RWPE2 (cell line): ENCODE data around the gene TBX15.
"Not testable (repeated sequence)": the region's sequence is repeated elsewhere in the genome, so short reads cannot be mapped to it uniquely, and the experiment has no call there.

ENCODE experiments used
- ATAC-seq: fragments of 200-7000 bp; cut with Tn5 transposase; 3 replicates; pipeline ENCODE4 v1.9.1; 2021; ENCODE audit warnings: low read depth
- DNase-seq: peaks from one replicate; pipeline ENCODE4 v3.0.0-alpha.2; 2020; ENCODE audit warnings: low spot score
- H3K27ac ChIP-seq: fragments of 450-650 bp; 2 replicates; pipeline ENCODE4 v1.5.1; 2017; ENCODE audit warnings: mild to moderate bottlenecking; ENCODE audit not compliant: poor library complexity, severe bottlenecking
- H3K27me3 ChIP-seq: fragments of 250-450 bp; sonication (Bioruptor Pico); 2 replicates; pipeline ENCODE4 v1.5.1; 2021; ENCODE audit warnings: mild to moderate bottlenecking, moderate library complexity; ENCODE audit not compliant: insufficient read depth, poor library complexity, severe bottlenecking
- H3K36me3 ChIP-seq: fragments of 250-450 bp; sonication (Bioruptor Pico); 2 replicates; pipeline ENCODE4 v1.5.1; 2020; ENCODE audit warnings: low read depth, mild to moderate bottlenecking, moderate library complexity
- H3K4me1 ChIP-seq: fragments of 250-450 bp; sonication (Bioruptor Pico); 2 replicates; pipeline ENCODE4 v1.5.1; 2021; ENCODE audit warnings: mild to moderate bottlenecking, moderate library complexity; ENCODE audit not compliant: insufficient read depth, poor library complexity, severe bottlenecking
- H3K4me3 ChIP-seq: fragments of 250-450 bp; sonication (Bioruptor Pico); 2 replicates; pipeline ENCODE4 v1.5.1; 2021; ENCODE audit warnings: mild to moderate bottlenecking, moderate library complexity; ENCODE audit not compliant: severe bottlenecking
- H3K9me3 ChIP-seq: fragments of 250-450 bp; sonication (Bioruptor Pico); 2 replicates; pipeline ENCODE4 v1.5.1; 2021; ENCODE audit warnings: mild to moderate bottlenecking, moderate library complexity; ENCODE audit not compliant: severe bottlenecking
- TF ChIP-seq, protein P1 (sequence below): fragments of 450-650 bp; IDR thresholded peaks from one replicate; pipeline ENCODE4 v1.5.1; 2017; ENCODE audit warnings: mild to moderate bottlenecking, moderate library complexity; ENCODE audit not compliant: poor library complexity, severe bottlenecking

TBX15 gene

DNA sequence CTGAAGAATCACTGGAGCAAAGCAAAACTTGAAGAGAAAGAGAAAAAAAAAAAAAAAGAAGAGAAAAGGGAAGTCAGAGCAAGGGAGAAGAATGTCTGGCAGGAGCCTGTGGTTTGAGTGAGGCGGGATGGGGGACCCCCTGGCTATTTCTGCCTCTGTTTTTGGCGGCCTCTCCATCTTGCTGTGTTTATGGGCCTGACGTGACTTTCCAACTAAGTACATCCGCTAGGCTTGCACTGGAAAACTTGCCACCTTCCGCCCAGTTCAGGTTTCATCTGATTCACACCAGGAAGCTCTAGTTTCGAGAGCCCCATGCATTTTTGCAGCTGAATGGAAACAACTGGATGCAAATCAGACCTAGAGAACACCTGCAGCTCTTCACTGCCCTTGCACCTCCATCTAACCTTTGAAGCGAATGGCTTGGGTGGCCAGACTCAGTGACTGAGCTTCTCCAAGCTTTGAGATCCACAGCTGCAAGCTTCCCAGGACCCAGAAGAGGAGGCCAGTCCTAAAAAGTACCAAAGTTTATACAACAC, 28.0 kb downstream of the TBX15 start:
- Histone ChIP-seq H3K9me3 (no peaks in the 10 kb centered on the region), H3K4me1 (no peaks in the 10 kb centered on the region), H3K36me3 (no peaks in the 10 kb centered on the region), H3K27ac (no peak overlapping the region), H3K27me3 (no peaks in the 10 kb centered on the region), H3K4me3 (no peak overlapping the region)
- no peak for DNase-seq
- TF ChIP-seq, protein P1, sequence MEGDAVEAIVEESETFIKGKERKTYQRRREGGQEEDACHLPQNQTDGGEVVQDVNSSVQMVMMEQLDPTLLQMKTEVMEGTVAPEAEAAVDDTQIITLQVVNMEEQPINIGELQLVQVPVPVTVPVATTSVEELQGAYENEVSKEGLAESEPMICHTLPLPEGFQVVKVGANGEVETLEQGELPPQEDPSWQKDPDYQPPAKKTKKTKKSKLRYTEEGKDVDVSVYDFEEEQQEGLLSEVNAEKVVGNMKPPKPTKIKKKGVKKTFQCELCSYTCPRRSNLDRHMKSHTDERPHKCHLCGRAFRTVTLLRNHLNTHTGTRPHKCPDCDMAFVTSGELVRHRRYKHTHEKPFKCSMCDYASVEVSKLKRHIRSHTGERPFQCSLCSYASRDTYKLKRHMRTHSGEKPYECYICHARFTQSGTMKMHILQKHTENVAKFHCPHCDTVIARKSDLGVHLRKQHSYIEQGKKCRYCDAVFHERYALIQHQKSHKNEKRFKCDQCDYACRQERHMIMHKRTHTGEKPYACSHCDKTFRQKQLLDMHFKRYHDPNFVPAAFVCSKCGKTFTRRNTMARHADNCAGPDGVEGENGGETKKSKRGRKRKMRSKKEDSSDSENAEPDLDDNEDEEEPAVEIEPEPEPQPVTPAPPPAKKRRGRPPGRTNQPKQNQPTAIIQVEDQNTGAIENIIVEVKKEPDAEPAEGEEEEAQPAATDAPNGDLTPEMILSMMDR, result no peak
- ATAC-seq, result no peak

DNA sequence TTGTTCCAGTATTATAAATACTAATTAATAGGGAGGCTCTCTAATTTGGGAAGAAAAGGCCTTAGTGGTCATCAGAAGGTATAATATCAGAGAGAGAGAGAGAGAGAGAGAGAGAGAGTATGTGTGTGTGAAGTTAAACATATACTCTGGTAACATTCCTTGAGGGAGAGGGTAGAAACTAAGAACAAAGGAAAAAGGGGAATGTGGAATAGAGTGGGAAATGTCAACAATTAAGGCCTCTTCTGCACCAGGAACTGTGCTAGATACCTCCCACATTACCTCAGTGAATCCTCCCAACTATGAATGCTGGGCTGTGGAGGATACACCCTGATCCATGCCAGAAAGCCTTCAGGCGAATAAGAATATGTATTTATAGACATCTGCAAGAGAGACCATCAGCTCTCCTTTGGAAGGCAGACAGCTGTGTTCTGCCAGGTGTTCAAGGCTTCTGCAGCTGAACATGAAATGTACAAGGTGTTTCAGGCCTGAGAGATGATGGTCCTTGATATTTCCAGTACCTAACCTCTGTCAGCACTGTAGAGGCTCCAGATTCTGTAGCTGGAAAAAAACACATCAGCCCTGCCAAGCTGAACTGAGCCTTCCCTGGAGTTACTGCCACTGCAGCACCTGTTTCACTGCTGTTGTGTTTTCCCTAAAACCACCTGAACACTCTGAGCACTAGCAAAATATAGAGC, 29.1 kb downstream of the TBX15 start:
- Histone ChIP-seq H3K27ac (no peak overlapping the region), H3K4me3 (no peak overlapping the region), H3K36me3 (no peaks in the 10 kb centered on the region), H3K9me3 (no peaks in the 10 kb centered on the region), H3K4me1 (no peaks in the 10 kb centered on the region), H3K27me3 (no peaks in the 10 kb centered on the region)
- TF ChIP-seq, protein P1, result no peak
- ATAC-seq (no peak), DNase-seq (no peak)

DNA sequence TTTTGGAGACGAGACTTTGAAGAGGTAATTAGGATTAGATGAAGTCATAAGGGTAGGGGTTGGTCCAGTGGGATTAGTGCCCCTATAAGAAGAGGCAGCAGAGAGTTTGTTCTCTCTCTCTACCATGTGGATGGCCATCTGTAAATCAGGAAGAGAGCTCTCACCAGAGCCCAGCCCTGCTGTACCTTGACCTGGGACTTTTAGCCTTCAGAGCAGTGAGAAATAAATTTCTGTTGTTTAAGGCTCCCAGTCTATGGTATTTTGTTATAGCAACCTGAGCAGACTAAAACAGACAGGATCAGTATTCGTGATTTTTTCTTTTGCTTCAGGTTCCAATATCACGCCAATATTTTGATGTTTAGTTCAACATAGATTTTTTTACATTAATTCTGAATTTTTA, 30.0 kb downstream of the TBX15 start:
- ATAC-seq (no peak), DNase-seq (no peak)
- no peaks in the 10 kb centered on the region for H3K27me3 ChIP-seq
- no peaks in the 10 kb centered on the region for H3K9me3 ChIP-seq
- TF ChIP-seq, protein P1, result no peak
- no peak overlapping the region for H3K27ac ChIP-seq
- H3K36me3 ChIP-seq, result no peaks in the 10 kb centered on the region
- no peak overlapping the region for H3K4me3 ChIP-seq
- H3K4me1 ChIP-seq, result no peaks in the 10 kb centered on the region

DNA sequence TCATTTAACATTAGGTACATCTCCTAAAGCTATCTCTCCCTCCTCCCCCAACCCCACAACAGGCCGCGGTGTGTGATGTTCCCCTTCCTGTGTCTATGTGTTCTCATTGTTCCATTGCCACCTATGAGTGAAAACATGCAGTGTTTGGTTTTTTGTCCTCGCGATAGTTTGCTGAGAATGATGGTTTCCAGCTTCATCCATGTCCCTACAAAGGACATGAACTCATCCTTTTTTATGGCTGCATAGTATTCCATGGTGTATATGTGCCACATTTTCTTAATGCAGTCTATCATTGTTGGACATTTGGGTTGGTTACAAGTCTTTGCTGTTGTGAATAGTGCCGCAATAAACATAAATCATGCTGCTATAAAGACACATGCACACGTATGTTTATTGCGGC, 30.6 kb downstream of the TBX15 start:
- H3K27me3 ChIP-seq, H3K4me3 ChIP-seq, H3K4me1 ChIP-seq, H3K27ac ChIP-seq, ATAC-seq, DNase-seq, H3K9me3 ChIP-seq, H3K36me3 ChIP-seq: not testable (repeated sequence)

DNA sequence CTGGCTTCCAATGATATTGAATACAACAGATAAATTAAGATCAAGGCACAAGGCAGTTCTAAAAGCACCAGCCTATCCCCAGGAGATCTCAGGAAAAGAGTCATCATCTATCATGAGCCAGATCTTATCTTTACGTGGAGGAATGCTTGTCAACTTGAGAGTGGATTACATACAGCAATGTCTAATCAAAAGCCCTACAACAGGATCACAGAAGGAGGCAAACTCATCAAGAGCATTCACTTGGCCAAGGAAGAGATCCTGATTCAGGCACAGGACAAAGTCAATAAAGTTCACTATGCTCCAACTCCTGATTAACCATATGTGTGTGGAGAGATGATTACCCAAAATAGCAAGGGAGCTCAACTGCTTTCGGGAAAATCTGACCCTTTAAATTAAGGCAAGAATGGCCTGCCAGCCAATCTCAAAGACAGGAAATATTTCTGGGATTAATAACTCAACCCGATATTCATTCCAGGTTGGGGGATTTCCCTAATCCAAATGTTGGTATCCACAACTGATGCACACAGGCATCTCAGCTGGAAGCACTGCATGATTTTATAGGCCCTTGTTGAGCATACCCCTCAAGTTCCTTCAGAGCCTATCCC, 33.7 kb downstream of the TBX15 start:
- Histone ChIP-seq H3K4me3 (no peak overlapping the region), H3K4me1 (no peaks in the 10 kb centered on the region), H3K27me3 (no peaks in the 10 kb centered on the region), H3K27ac (no peak overlapping the region), H3K36me3 (no peaks in the 10 kb centered on the region), H3K9me3 (no peaks in the 10 kb centered on the region)
- TF ChIP-seq, protein P1, result no peak
- DNase-seq (no peak), ATAC-seq (no peak)
